Astrocyte of the cerebellum (primary cell): Measurements from ENCODE around the gene WNK2.
"Not testable (repeated sequence)": the region's sequence is repeated elsewhere in the genome, so short reads cannot be mapped to it uniquely, and the experiment has no call there.

Experiments
- DNase-seq: peaks from one replicate; pipeline ENCODE4 v3.0.0-alpha.2; 2011; ENCODE audit warnings: low read depth
- H3K4me3 ChIP-seq: 2 replicates; pipeline ENCODE4 v1.5.1; 2011; ENCODE audit warnings: mild to moderate bottlenecking, low read depth, low read length, moderate library complexity
- in situ Hi-C: cut with HindIII; loops from 2 replicates; pipeline ENCODE4 v1.10.0; 2017; ENCODE audit warnings: low sequenced_read_pairs
- TF ChIP-seq, protein P1 (sequence below): IDR thresholded peaks from 2 replicates; pipeline ENCODE4 v1.5.1; 2012; ENCODE audit warnings: low read length, low read depth, moderate library complexity, mild to moderate bottlenecking; ENCODE audit errors: missing control alignments

Gene WNK2

DNA sequence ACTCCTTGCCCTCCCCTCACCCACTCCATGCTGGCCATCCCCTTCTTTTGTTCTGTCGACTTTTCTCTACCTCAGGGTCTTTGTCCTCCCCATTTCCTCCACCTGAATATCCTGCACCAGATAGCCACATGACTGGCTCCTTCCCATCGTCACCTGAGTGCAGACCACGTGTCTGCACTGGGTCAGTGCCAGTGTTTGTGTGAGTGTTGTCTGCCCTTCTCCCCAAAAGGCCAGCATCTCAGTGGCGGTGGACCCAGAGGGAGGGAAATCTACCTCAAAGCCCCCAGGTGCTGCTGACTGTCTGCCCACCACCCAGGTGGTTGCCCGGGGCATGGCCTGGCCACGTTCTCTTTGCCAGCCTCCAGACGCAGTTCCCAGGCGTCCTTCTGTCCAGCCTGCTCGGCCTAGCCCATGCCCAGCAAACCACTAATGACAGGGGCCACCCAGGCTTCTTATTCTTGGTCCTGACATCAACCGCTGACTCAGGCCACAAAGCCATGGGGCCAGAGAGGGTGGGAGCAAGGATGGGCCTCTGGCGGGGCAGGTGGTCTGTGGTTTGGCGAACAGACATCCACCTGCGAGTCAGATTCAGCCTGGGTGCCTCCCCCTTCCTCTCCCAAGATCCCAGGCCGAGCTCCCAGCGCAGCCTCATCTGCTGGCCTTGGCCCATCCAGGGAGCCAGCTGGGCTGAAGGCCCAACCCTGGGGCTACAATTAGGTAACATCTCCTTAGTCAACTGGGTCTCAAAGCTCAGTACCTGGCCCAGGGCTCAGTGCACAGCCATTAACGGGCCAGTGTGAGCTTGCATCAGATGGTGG, 44.4 kb upstream of the WNK2 start:
- DNase-seq, result no peak
- no peak overlapping the region for H3K4me3 ChIP-seq
- TF ChIP-seq, protein P1, sequence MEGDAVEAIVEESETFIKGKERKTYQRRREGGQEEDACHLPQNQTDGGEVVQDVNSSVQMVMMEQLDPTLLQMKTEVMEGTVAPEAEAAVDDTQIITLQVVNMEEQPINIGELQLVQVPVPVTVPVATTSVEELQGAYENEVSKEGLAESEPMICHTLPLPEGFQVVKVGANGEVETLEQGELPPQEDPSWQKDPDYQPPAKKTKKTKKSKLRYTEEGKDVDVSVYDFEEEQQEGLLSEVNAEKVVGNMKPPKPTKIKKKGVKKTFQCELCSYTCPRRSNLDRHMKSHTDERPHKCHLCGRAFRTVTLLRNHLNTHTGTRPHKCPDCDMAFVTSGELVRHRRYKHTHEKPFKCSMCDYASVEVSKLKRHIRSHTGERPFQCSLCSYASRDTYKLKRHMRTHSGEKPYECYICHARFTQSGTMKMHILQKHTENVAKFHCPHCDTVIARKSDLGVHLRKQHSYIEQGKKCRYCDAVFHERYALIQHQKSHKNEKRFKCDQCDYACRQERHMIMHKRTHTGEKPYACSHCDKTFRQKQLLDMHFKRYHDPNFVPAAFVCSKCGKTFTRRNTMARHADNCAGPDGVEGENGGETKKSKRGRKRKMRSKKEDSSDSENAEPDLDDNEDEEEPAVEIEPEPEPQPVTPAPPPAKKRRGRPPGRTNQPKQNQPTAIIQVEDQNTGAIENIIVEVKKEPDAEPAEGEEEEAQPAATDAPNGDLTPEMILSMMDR, result no peak
- in situ Hi-C loops, result no loop called here

GRCh38 chr9:93141771-93142483, 42.0 kb upstream of the WNK2 start:
- no peak overlapping the region for H3K4me3 ChIP-seq
- no peak for DNase-seq
- in situ Hi-C loops, result no loop called here
- TF ChIP-seq, protein P1, result no peak

- in situ Hi-C loops, result no loop called here
- TF ChIP-seq, protein P1, result no peak
- no peak for DNase-seq
- H3K4me3 ChIP-seq, result no peak overlapping the region
Observed at GRCh38 chr9:93143830-93144530, 40.0 kb upstream of the WNK2 start.

DNA sequence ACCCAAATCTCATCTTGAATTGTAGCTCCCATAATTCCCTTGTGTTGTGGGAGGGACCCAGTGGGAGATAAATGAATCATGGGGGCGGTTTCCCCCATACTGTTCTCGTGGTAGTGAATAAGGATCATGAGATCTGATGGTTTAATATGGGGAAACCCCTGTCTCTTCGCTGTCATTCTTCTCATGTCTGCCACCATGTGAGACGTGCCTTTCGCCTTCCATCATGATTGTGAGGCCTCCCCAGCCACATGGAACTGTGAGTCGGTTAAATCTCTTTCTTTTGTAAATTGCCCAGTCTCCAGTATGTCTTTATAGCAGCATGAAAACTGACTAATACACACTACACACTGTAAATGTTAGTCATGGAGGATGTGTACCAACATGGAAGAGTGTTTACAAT, 37.2 kb upstream of the WNK2 start:
- DNase-seq, in situ Hi-C loops, H3K4me3 ChIP-seq: not testable (repeated sequence)

- no peak overlapping the region for H3K4me3 ChIP-seq
- TF ChIP-seq, protein P1, result no peak
- no peak for DNase-seq
- in situ Hi-C loops, result no loop called here
Observed at GRCh38 chr9:93147632-93148031, 36.3 kb upstream of the WNK2 start.

DNA sequence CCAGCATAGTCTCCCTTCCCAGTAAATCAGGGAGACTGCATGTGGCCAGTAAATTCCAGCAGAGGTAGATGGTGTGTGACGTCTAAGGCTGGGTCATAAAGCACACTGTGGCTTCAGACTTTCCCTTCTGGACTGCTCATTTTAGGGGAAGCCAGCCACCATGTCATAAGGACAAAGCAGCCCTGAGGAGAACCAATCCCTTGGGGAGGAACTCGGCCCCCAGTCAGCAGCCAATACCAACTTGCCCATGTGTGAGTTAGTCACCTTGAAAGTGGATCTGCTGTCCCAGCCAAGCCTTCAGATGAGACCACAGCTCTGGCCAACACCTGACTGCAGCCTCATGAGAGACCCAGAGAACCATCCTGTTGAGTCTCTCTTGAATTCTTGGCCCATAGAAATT, 35.2 kb upstream of the WNK2 start:
- TF ChIP-seq, protein P1, result no peak
- in situ Hi-C loops, result no loop called here
- H3K4me3 ChIP-seq, result no peak overlapping the region
- no peak for DNase-seq
